Neural cell (in vitro differentiated cells): ENCODE measurements around the gene FNDC10. TPM values are rescaled to one million over a fixed set of nuclear protein-coding genes. Genes with fewer than 3 reads are reported as not detected.

ENCODE experiments used
- H2AFZ ChIP-seq: fragments of 200-600, 300-800 bp; sonication (generic), shearing (Covaris generic); 2 replicates; pipeline ENCODE4 v1.6.0; 2014; ENCODE audit warnings: low read depth, mild to moderate bottlenecking, antibody characterized with exemption, low read length, moderate library complexity
- H3F3A ChIP-seq: fragments of 200-600 bp; shearing (Covaris generic); 2 replicates; pipeline ENCODE4 v1.6.1; 2016; ENCODE audit warnings: mild to moderate bottlenecking, moderate library complexity, mixed read lengths, antibody characterized with exemption, low read length; ENCODE audit not compliant: insufficient read depth, poor library complexity, severe bottlenecking
- H3K27ac ChIP-seq: fragments of 200-600, 300-800 bp; sonication (generic), shearing (Covaris generic); 2 replicates; pipeline ENCODE4 v1.5.1; 2014; ENCODE audit warnings: mild to moderate bottlenecking, low read length, moderate library complexity
- H3K27me3 ChIP-seq: fragments of 300-800, 200-600 bp; sonication (generic), shearing (Covaris generic); 2 replicates; pipeline ENCODE4 v1.6.0; 2014; ENCODE audit warnings: mild to moderate bottlenecking, low read depth, low read length, moderate library complexity; ENCODE audit not compliant: insufficient read depth
- H3K36me3 ChIP-seq: fragments of 300-800, 200-600 bp; sonication (generic), shearing (Covaris generic); 2 replicates; pipeline ENCODE4 v1.5.1; 2014; ENCODE audit warnings: mild to moderate bottlenecking, antibody characterized with exemption, low read length, moderate library complexity; ENCODE audit not compliant: insufficient read depth
- H3K4me2 ChIP-seq: fragments of 300-800, 200-600 bp; sonication (generic), shearing (Covaris generic); 2 replicates; pipeline ENCODE4 v1.6.0; 2014; ENCODE audit warnings: mild to moderate bottlenecking, low read length
- H3K4me3 ChIP-seq: fragments of 300-800, 200-600 bp; sonication (generic), shearing (Covaris generic); 2 replicates; pipeline ENCODE4 v1.5.1; 2014; ENCODE audit warnings: mild to moderate bottlenecking, low read length, moderate library complexity
- H3K79me2 ChIP-seq: fragments of 200-600 bp; shearing (Covaris generic); replicated peaks from 2 replicates; pipeline ENCODE4 v1.6.0; 2014; ENCODE audit warnings: mild to moderate bottlenecking, low read length, moderate library complexity; ENCODE audit not compliant: insufficient read depth
- H3K9ac ChIP-seq: fragments of 300-800, 200-600 bp; sonication (generic), shearing (Covaris generic); 2 replicates; pipeline ENCODE4 v1.6.1; 2016; ENCODE audit warnings: mild to moderate bottlenecking, low read length, mixed read lengths
- H3K9me2 ChIP-seq: fragments of 200-600 bp; shearing (Covaris generic); 2 replicates; pipeline ENCODE4 v1.6.1; 2016; ENCODE audit warnings: mild to moderate bottlenecking, low read length, mixed read lengths; ENCODE audit not compliant: insufficient read depth
- H3K9me3 ChIP-seq: fragments of 200-600, 300-800 bp; sonication (generic), shearing (Covaris generic); 2 replicates; pipeline ENCODE4 v1.6.1; 2016; ENCODE audit warnings: mild to moderate bottlenecking, mixed run types, low read length, moderate library complexity, mixed read lengths
- H4K20me1 ChIP-seq: fragments of 200-600 bp; shearing (Covaris generic); 2 replicates; pipeline ENCODE4 v1.6.1; 2016; ENCODE audit warnings: mild to moderate bottlenecking, mixed run types; ENCODE audit not compliant: insufficient read depth
- EP300 ChIP-seq: fragments of 450-650 bp; conservative IDR thresholded peaks from 2 replicates; pipeline ENCODE4 v1.6.1; 2014; ENCODE audit warnings: antibody characterized with exemption, mild to moderate bottlenecking, moderate library complexity; ENCODE audit not compliant: poor library complexity, severe bottlenecking
- EZH2 ChIP-seq: fragments of 200-600, 300-800 bp; shearing (Covaris generic), sonication (generic); IDR thresholded peaks from 2 replicates; pipeline ENCODE4 v1.6.1; 2014; ENCODE audit warnings: antibody characterized with exemption, low read length, borderline replicate concordance, mild to moderate bottlenecking; ENCODE audit not compliant: insufficient read depth, poor library complexity, severe bottlenecking
- MXI1 ChIP-seq: fragments of 450-650 bp; conservative IDR thresholded peaks from 2 replicates; pipeline ENCODE4 v1.6.1; 2014; ENCODE audit warnings: antibody characterized with exemption, mild to moderate bottlenecking; ENCODE audit not compliant: poor library complexity, severe bottlenecking
- POLR2AphosphoS5 ChIP-seq: IDR thresholded peaks from 2 replicates; pipeline ENCODE4 v1.6.1; 2012
- RAD21 ChIP-seq: fragments of 450-650 bp; conservative IDR thresholded peaks from 2 replicates; pipeline ENCODE4 v1.6.1; 2014; ENCODE audit warnings: antibody characterized with exemption, mild to moderate bottlenecking, moderate library complexity
- SMC3 ChIP-seq: fragments of 450-650 bp; conservative IDR thresholded peaks from 2 replicates; pipeline ENCODE4 v1.6.1; 2014; ENCODE audit warnings: antibody characterized with exemption, mild to moderate bottlenecking, moderate library complexity; ENCODE audit not compliant: poor library complexity
- TAF1 ChIP-seq: IDR thresholded peaks from 2 replicates; pipeline ENCODE4 v1.6.1; 2012; ENCODE audit warnings: low read depth
- polyA plus RNA-seq: library from polyadenylated mRNA; depleted of rRNA; stranded (reverse); fragments of >200 nt; gene quantifications from 2 replicates; pipeline ENCODE4 v1.2.3, GENCODE V29; 2014
- TF ChIP-seq, protein P1 (sequence below): IDR thresholded peaks from 2 replicates; pipeline ENCODE4 v1.6.1; 2012; ENCODE audit warnings: borderline replicate concordance
- TF ChIP-seq, protein P2 (sequence below): fragments of 450-650 bp; IDR thresholded peaks from 2 replicates; pipeline ENCODE4 v1.5.1; 2014; ENCODE audit warnings: antibody characterized with exemption, mild to moderate bottlenecking, moderate library complexity; ENCODE audit not compliant: poor library complexity, severe bottlenecking

Gene FNDC10
- polyA plus RNA-seq, 1 donor from 2014 or later, result 4.5 TPM

DNA sequence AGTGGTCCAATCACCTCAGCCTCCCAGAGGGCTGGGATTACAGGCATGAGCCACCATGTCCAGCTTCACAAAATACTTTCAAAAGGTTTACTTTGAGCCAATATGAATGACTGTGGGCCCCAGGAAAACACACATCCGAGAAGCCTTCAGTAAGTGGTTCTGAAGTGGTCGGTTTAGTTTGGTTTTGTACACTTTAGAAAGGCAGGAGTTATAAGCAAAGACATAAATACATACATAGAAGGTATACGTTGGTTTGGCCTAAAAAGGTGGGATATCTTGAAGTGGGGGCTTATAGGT, 12.1 kb upstream of the FNDC10 start:
- H3F3A ChIP-seq, result no peaks in the 10 kb centered on the region
- H3K27me3 ChIP-seq, result no peaks in the 10 kb centered on the region
- H3K27ac ChIP-seq, result no peak overlapping the region
- no peaks in the 10 kb centered on the region for H3K9me3 ChIP-seq
- TF ChIP-seq POLR2AphosphoS5, result no peak
- TF ChIP-seq, protein P1, sequence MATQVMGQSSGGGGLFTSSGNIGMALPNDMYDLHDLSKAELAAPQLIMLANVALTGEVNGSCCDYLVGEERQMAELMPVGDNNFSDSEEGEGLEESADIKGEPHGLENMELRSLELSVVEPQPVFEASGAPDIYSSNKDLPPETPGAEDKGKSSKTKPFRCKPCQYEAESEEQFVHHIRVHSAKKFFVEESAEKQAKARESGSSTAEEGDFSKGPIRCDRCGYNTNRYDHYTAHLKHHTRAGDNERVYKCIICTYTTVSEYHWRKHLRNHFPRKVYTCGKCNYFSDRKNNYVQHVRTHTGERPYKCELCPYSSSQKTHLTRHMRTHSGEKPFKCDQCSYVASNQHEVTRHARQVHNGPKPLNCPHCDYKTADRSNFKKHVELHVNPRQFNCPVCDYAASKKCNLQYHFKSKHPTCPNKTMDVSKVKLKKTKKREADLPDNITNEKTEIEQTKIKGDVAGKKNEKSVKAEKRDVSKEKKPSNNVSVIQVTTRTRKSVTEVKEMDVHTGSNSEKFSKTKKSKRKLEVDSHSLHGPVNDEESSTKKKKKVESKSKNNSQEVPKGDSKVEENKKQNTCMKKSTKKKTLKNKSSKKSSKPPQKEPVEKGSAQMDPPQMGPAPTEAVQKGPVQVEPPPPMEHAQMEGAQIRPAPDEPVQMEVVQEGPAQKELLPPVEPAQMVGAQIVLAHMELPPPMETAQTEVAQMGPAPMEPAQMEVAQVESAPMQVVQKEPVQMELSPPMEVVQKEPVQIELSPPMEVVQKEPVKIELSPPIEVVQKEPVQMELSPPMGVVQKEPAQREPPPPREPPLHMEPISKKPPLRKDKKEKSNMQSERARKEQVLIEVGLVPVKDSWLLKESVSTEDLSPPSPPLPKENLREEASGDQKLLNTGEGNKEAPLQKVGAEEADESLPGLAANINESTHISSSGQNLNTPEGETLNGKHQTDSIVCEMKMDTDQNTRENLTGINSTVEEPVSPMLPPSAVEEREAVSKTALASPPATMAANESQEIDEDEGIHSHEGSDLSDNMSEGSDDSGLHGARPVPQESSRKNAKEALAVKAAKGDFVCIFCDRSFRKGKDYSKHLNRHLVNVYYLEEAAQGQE, result no peak
- TF ChIP-seq RAD21, result no peak
- no peak for TF ChIP-seq SMC3
- TF ChIP-seq MXI1, result no peak
- no peak for TF ChIP-seq EP300
- TF ChIP-seq EZH2, result no peak
- TF ChIP-seq, protein P2, sequence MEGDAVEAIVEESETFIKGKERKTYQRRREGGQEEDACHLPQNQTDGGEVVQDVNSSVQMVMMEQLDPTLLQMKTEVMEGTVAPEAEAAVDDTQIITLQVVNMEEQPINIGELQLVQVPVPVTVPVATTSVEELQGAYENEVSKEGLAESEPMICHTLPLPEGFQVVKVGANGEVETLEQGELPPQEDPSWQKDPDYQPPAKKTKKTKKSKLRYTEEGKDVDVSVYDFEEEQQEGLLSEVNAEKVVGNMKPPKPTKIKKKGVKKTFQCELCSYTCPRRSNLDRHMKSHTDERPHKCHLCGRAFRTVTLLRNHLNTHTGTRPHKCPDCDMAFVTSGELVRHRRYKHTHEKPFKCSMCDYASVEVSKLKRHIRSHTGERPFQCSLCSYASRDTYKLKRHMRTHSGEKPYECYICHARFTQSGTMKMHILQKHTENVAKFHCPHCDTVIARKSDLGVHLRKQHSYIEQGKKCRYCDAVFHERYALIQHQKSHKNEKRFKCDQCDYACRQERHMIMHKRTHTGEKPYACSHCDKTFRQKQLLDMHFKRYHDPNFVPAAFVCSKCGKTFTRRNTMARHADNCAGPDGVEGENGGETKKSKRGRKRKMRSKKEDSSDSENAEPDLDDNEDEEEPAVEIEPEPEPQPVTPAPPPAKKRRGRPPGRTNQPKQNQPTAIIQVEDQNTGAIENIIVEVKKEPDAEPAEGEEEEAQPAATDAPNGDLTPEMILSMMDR, result no peak
- no peak for TF ChIP-seq TAF1
- no peak overlapping the region for H3K4me2 ChIP-seq
- no peaks in the 10 kb centered on the region for H4K20me1 ChIP-seq
- H3K4me3 ChIP-seq, result no peak overlapping the region
- H2AFZ ChIP-seq, result no peak overlapping the region
- no peaks in the 10 kb centered on the region for H3K9me2 ChIP-seq
- peaks cover 13% of the 10 kb centered on the region for H3K79me2 ChIP-seq
- H3K36me3 ChIP-seq, result no peaks in the 10 kb centered on the region
- H3K9ac ChIP-seq, result no peak overlapping the region

DNA sequence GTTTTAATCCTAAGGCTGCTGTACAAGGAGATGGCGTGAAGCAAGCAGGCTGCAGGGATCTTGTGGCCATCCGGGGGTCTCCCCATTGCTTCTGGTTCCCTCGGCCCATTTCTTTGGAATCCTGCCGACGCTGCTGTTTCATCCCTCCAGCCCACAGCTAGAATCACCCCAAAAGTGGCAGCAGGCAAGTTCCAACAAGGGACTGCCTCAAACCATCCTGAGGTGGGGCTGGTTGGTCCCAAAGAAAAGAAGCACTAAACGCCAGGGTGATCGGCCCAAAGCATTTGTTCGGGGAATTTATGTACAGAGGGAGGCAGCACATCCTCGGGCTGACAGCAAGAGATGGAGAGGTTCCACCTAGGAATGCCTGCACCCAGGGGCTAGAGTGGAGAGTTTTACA, 10.9 kb upstream of the FNDC10 start:
- Histone ChIP-seq H3K9me3 (no peaks in the 10 kb centered on the region), H3K27me3 (no peaks in the 10 kb centered on the region), H3K4me3 (no peak overlapping the region), H3K79me2 (peaks cover 13% of the 10 kb centered on the region), H3K27ac (no peak overlapping the region), H2AFZ (no peak overlapping the region), H3K4me2 (no peak overlapping the region), H3K36me3 (no peaks in the 10 kb centered on the region), H4K20me1 (no peaks in the 10 kb centered on the region), H3K9ac (no peak overlapping the region), H3K9me2 (no peaks in the 10 kb centered on the region), H3F3A (no peaks in the 10 kb centered on the region)
- TF ChIP-seq MXI1, result no peak

DNA sequence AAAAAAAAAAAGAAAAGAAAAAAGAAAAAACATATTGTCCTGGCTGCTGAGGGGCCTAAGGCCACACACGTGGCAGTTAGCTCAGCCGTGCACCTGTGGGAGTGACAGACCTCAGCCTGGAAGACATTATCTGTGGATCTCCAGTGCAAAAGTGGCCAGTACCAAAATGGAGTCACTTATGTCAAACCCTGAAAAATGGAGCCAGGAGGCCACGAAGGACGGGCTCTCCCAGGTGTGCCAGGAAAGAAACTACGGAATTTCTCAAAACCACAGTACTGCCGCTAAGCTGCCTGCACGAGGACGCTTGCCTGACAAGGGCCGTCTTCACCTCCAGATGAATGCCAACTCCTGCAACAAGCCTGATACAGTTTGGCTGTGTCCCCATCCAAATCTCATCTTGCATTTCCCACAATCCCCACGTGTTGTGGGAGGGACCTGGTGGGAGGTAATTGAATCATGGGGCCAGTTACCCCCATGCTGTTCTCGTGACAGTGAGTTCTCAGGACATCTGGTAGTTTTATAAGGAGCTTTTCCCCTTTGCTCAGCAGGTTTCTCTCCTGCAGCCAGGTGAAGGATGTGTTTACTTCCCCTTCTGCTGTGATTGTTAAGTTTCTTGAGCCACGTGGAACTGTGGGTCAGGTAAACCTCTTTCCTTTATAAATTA, 10.0 kb upstream of the FNDC10 start:
- Histone ChIP-seq H2AFZ (no peak overlapping the region), H3K9me3 (no peaks in the 10 kb centered on the region), H3K4me3 (no peak overlapping the region), H3K79me2 (peaks cover 13% of the 10 kb centered on the region), H3K36me3 (no peaks in the 10 kb centered on the region), H3K4me2 (no peak overlapping the region), H3K9me2 (no peaks in the 10 kb centered on the region), H3F3A (no peaks in the 10 kb centered on the region), H4K20me1 (no peaks in the 10 kb centered on the region), H3K27ac (no peak overlapping the region), H3K27me3 (no peaks in the 10 kb centered on the region), H3K9ac (no peak overlapping the region)
- TF ChIP-seq EZH2 (no peak), POLR2AphosphoS5 (no peak), TAF1 (no peak), MXI1 (no peak), RAD21 (no peak), EP300 (no peak), SMC3 (no peak)
- TF ChIP-seq, protein P2, result no peak
- TF ChIP-seq, protein P1, result no peak
